HG02759 (cell line): Measurements from ENCODE around the gene POLR2J3.
A peak's percentile ranks its signal among the peaks of the same experiment; 100 is the strongest.
"Not testable (repeated sequence)": the region's sequence is repeated elsewhere in the genome, so short reads cannot be mapped to it uniquely, and the experiment has no call there.

Experiments used
- ATAC-seq: cut with Tn5 transposase; IDR thresholded peaks from one replicate; pipeline ENCODE4 v1.9.1; 2021; ENCODE audit warnings: mild to moderate bottlenecking, moderate library complexity; ENCODE audit not compliant: unreplicated experiment

Gene POLR2J3

DNA sequence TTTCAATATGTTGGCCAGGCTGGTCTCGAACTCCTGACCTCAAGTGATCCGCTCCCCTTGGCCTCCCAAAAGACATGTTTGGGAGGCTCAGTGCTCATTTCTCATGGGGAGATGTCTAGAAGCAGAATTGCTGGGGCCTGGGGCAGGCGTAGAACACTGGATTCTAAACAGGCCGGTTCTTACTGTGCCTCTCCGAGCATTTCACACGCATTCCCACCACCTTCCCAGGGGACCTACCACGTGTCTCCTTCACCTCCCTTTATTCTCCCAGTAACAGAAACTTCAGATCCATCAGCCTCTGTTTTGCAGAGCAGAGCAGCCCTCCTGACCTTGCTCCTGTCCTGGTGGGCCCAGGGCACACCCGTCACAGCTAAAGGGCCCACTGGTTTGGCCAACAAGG is 45.2 kb downstream of the POLR2J3 start:
- ATAC-seq = not testable (repeated sequence)

DNA sequence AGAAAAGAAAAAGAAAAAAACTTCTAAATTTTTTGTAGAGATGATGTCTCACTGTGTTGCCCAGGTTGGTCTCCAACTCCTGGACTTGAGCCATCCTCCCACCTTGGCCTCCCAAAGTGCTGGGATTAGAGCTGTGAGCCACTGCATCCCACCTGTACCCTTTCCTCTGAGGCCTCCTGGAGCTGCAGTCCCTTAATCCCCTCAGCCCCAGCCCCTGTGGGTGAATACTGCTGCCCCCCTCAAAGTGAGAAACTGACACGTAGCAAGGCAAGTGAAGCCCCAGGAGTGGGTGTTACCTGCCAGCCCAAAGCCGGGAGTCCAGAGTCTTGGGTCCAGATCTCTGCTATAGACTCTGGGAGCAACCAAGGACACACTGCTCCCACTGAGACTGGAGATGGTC is 47.6 kb downstream of the POLR2J3 start:
- not testable (repeated sequence) for ATAC-seq

DNA sequence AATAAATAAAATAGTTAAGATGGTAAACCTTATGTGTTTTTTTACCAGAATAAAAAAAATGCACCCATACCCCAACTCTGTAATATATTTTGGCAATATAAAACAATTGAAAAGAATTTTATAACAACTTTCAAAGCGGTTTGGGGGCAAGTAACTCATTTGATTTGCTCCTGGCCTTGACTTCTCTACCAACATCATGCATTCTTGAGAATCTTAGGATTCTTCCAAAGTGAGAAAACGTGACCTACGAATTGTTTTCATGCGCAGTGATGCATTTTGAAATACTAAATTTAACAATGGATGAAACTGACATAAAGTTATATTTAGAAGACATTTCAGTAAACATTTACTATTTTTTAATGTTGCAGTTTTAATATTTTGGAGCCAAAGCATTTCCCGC is 51.6 kb downstream of the POLR2J3 start:
- ATAC-seq = not testable (repeated sequence)

DNA sequence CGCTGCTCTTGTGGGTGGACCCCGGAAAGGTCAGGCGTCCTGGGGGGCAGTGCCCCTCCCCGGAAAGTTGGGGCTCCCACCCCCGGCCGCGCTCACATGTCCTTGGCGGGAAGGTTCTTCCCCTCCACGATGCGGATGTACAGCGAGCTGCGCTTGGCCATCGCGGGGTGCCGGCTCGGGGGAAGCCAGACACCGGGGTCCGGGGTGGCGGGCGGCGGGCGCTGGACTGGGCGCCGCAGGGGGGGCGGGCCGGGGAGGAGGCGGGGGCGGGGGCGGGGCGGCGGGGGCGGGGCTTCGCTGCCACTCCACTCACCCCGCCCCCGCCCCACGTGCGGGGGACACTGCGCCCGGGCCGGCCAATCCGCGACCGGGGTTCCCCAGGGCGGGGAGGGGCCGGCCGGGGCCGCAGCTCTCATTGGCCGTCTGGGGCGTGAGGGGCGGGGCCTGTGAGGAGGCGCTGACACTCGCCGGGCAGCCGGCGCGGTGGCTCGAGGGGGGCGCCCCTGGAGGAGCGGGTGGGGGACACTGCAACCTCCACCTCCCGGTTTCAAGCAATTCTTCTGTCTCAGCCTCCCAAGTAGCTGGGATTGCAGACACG is 54.7 kb downstream of the POLR2J3 start, which contains the start of gene RASA4B:
Gene RASA4B (minus strand): TSS at position 228 of the 598 bp plus-strand sequence. CDS start 67 bp downstream, at position 161.
- peak; percentile 81 for ATAC-seq
